ENCODE results near the gene FAM20C.

GRCh38 chr7:251005-251404, 58.6 kb downstream of the FAM20C start:
- TF ChIP-seq GATA3 (IDR thresholded peaks at IDR 0.05; ENCODE audit: low read depth, low read length) (no peak), GATA2 (IDR thresholded peaks at IDR 0.05; ENCODE audit: low read depth, low read length) (no peak)
